Ishikawa (cell line): Measurements from ENCODE around the gene LRRN4.

Experiments used
- CEBPB ChIP-seq: IDR thresholded peaks from 2 replicates; pipeline ENCODE4 v1.6.1; 2012
- CREB1 ChIP-seq: IDR thresholded peaks from 2 replicates; pipeline ENCODE4 v1.6.1; 2012; ENCODE audit warnings: low read depth
- EGR1 ChIP-seq: IDR thresholded peaks from 2 replicates; pipeline ENCODE4 v1.6.1; 2012
- EP300 ChIP-seq: IDR thresholded peaks from 2 replicates; pipeline ENCODE4 v1.6.1; 2012; ENCODE audit warnings: borderline replicate concordance
- FOXM1 ChIP-seq: IDR thresholded peaks from 2 replicates; pipeline ENCODE4 v1.6.1; 2012; ENCODE audit warnings: low read depth, borderline replicate concordance
- MAX ChIP-seq: IDR thresholded peaks from 2 replicates; pipeline ENCODE4 v1.6.1; 2012
- NFIC ChIP-seq: IDR thresholded peaks from 2 replicates; pipeline ENCODE4 v1.6.1; 2012
- RAD21 ChIP-seq: IDR thresholded peaks from 2 replicates; pipeline ENCODE4 v1.6.1; 2012; ENCODE audit warnings: low read depth
- REST ChIP-seq: IDR thresholded peaks from 2 replicates; pipeline ENCODE4 v1.6.1; 2012; ENCODE audit warnings: low read depth, mild to moderate bottlenecking
- TAF1 ChIP-seq: IDR thresholded peaks from 2 replicates; pipeline ENCODE4 v1.6.1; 2012; ENCODE audit warnings: low read depth, mild to moderate bottlenecking
- TCF12 ChIP-seq: IDR thresholded peaks from 2 replicates; pipeline ENCODE4 v1.6.1; 2012; ENCODE audit warnings: low read depth
- TEAD4 ChIP-seq: IDR thresholded peaks from 2 replicates; pipeline ENCODE4 v1.6.1; 2012
- USF1 ChIP-seq: IDR thresholded peaks from 2 replicates; pipeline ENCODE4 v1.6.1; 2012
- YY1 ChIP-seq: IDR thresholded peaks from 2 replicates; pipeline ENCODE4 v1.6.1; 2012; ENCODE audit warnings: low read depth
- ZBTB7A ChIP-seq: IDR thresholded peaks from 2 replicates; pipeline ENCODE4 v1.6.1; 2012; ENCODE audit warnings: low read depth

LRRN4 gene

GRCh38 chr20:6095409-6095808 lies 41.5 kb upstream of the LRRN4 start:
- TF ChIP-seq MAX (no peak), CREB1 (no peak), NFIC (no peak), EGR1 (no peak), CEBPB (no peak), TEAD4 (no peak), FOXM1 (no peak), RAD21 (no peak), ZBTB7A (no peak), TAF1 (no peak), REST (no peak), TCF12 (no peak), USF1 (no peak), YY1 (no peak)

- TF ChIP-seq USF1 (no peak), EP300 (no peak), CREB1 (no peak), FOXM1 (no peak), CEBPB (no peak), MAX (no peak), TAF1 (no peak), EGR1 (no peak), TCF12 (no peak), TEAD4 (no peak), YY1 (no peak), ZBTB7A (no peak), RAD21 (no peak), NFIC (no peak), REST (no peak)
Measured at GRCh38 chr20:6094565-6094964, 40.7 kb upstream of the LRRN4 start.

GRCh38 chr20:6094063-6094462 lies 40.2 kb upstream of the LRRN4 start:
- no peak for TF ChIP-seq YY1
- TF ChIP-seq TAF1: no peak
- TF ChIP-seq EGR1: no peak
- TF ChIP-seq FOXM1: no peak
- TF ChIP-seq TEAD4: no peak
- no peak for TF ChIP-seq USF1
- TF ChIP-seq REST: no peak
- TF ChIP-seq EP300: no peak
- TF ChIP-seq CREB1: no peak
- TF ChIP-seq CEBPB: no peak
- no peak for TF ChIP-seq RAD21
- no peak for TF ChIP-seq TCF12
- no peak for TF ChIP-seq ZBTB7A
- TF ChIP-seq MAX: no peak
- TF ChIP-seq NFIC: no peak

- TF ChIP-seq NFIC (no peak), TAF1 (no peak), MAX (no peak), EGR1 (no peak), CREB1 (no peak), EP300 (no peak), RAD21 (no peak), USF1 (no peak), TCF12 (no peak), REST (no peak), ZBTB7A (no peak), FOXM1 (no peak), TEAD4 (no peak)
Measured at GRCh38 chr20:6091661-6092060, 37.8 kb upstream of the LRRN4 start.
